Fibroblast of lung (primary cell): Measurements from ENCODE around the gene MPZL3.

Experiments
- EZH2 ChIP-seq: IDR thresholded peaks from 2 replicates; pipeline ENCODE4 v1.5.1; 2012; ENCODE audit warnings: low read length, control low read depth, mild to moderate bottlenecking; ENCODE audit errors: missing control alignments
- TF ChIP-seq, protein P1 (sequence below), 2 donors: IDR thresholded peaks in 1 of 2; conservative IDR thresholded peaks in 1 of 2; 1 replicate in 1 of 2; 2 replicates in 1 of 2; pipeline ENCODE4 v1.5.1; 2011 to 2012; ENCODE audit warnings: low read length in 2 of 2, control low read depth in 1 of 2, inconsistent platforms in 1 of 2, low read depth in 1 of 2, mild to moderate bottlenecking in 1 of 2

DNA sequence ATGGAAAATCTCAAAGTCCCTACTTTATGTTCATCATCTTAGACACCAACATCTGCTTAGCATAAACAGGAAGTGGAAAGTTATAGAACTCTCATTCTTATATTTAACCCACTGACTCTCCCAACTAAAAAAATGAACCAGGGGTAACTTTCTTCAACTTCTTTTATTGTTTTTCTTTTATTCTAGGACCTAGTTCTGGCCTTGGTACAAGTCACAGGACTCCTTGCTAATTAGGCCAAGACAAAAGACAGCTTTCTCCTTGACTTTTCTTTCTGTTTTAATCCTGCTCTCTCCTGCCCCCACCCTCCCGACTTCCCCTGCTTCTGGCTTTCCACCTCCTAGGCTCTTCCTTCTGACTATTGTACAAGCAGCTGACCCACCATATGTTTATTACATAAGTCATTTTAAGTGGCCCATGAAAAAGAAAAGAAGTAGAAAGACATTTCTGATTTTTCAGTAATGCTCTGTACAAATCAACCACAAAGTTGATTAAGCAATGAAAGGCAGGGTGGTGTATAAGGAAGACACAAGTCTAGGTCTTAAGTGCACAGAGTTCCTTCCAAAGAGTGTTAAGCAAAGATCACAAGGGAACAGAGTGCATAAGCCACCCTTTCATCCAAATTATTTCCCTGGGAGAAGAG, 45.7 kb downstream of the MPZL3 start:
- TF ChIP-seq, protein P1, sequence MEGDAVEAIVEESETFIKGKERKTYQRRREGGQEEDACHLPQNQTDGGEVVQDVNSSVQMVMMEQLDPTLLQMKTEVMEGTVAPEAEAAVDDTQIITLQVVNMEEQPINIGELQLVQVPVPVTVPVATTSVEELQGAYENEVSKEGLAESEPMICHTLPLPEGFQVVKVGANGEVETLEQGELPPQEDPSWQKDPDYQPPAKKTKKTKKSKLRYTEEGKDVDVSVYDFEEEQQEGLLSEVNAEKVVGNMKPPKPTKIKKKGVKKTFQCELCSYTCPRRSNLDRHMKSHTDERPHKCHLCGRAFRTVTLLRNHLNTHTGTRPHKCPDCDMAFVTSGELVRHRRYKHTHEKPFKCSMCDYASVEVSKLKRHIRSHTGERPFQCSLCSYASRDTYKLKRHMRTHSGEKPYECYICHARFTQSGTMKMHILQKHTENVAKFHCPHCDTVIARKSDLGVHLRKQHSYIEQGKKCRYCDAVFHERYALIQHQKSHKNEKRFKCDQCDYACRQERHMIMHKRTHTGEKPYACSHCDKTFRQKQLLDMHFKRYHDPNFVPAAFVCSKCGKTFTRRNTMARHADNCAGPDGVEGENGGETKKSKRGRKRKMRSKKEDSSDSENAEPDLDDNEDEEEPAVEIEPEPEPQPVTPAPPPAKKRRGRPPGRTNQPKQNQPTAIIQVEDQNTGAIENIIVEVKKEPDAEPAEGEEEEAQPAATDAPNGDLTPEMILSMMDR (conservative IDR thresholded peaks at IDR 0.05 in 1 of 2, IDR thresholded peaks at IDR 0.05 in 1 of 2; ENCODE audit: low read depth in 1 of 2, low read length in 2 of 2): no peak
- no peak for TF ChIP-seq EZH2
